Fibroblast of skin of abdomen (primary cell): ENCODE measurements around the gene TNKS1BP1.

Experiments
- DNase-seq: peaks from one replicate; pipeline ENCODE4 v3.0.0-alpha.2; 2013

TNKS1BP1 gene

GRCh38 chr11:57254631-57255030 is 70.1 kb downstream of the TNKS1BP1 start:
- DNase-seq = no peak

GRCh38 chr11:57251491-57252104 is 73.2 kb downstream of the TNKS1BP1 start:
- DNase-seq = peak; percentile 24

DNA sequence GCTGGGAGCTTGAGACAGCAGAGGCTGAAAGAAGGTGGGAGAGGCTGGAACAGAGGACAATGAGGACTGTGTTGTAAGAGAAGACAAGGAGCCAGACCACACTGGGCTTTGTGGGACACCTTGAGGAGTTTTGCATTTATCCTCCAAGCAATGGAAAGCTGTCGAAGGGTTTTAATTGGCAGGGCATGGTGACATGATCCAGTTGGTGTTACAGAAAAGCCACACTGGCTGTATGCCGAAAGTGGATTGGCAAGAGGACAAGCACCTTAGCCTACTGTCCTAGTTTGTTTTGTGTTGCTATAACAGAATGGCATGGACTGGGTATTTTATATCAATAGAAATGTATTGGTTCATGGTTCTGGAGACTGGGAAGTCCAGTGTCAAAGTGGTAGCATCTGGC is 73.7 kb downstream of the TNKS1BP1 start:
- no peak for DNase-seq
